Measurements from ENCODE around the gene RNF168.
"Not testable (repeated sequence)": the region's sequence is repeated elsewhere in the genome, so short reads cannot be mapped to it uniquely, and the experiment has no call there.

RNF168 gene, protein sequence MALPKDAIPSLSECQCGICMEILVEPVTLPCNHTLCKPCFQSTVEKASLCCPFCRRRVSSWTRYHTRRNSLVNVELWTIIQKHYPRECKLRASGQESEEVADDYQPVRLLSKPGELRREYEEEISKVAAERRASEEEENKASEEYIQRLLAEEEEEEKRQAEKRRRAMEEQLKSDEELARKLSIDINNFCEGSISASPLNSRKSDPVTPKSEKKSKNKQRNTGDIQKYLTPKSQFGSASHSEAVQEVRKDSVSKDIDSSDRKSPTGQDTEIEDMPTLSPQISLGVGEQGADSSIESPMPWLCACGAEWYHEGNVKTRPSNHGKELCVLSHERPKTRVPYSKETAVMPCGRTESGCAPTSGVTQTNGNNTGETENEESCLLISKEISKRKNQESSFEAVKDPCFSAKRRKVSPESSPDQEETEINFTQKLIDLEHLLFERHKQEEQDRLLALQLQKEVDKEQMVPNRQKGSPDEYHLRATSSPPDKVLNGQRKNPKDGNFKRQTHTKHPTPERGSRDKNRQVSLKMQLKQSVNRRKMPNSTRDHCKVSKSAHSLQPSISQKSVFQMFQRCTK

DNA sequence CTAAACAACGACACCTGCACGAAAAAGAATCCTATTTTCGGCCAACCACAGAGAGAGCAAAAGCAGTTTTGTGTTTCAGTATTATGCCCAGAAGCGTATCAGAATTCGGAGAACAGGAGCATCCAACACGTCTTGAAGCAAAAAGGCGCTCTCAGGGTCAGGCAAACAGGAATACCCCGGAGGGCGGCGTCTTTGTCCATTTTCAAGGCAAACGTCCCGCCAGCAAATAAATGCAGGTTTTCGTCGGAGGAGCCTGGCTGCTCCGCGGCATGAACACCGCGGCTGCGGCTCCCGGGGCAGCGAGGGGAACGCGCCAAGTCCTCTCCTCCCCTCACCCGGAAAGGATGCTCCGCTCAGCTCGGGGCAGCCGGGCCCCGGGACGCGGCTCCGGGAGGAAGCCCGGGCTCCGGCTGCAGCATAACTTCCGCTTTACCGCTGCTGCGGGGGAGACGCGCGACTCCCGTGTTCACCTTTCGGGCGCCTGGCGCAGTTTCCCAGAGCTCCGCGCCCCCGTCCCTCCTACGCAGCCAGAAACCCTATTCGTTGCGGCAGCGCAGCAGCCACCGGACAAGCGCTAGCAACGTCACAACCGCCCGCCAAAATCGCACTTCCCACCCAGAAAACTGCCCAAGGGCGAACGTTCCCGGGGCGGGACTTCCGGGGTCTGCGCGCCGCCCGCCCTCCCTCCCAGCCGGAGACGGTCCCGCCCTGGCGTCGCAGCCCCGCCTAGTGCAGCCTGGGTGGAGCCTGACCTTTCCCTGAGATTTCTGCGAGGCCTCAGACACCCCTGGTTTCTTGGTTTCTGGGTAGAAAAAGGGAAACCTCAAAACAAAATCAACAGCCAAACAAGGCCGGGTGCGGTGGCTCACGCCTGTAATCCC, at the start of gene RNF168:
Gene RNF168 (minus strand): TSS at position 573 of the 881 bp plus-strand sequence. CDS start 595 bp downstream, outside the sequence.
- DNase-seq (ENCODE audit: low read depth in 2 of 2, low spot score in 1 of 2): peak; percentile 67 to 81

DNA sequence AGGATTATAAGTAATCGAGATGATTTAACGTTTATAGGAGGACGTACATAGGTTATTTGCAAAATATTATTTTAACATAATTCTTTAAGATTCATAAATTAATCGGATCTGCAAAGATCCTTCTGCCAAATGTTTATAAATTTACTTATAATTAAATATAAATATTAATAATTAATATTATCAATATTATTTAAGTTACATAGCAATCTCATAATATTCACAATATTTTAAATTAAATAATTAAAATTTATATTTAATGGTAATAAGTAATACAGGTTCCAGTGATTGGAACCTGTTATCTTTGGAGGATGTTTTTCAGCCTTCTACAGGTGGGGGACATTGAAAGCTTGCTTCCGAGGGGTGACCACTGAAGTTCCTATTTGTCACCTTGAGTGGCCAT, 48.7 kb upstream of the RNF168 start:
- DNase-seq (ENCODE audit: low read depth in 2 of 2, low spot score in 1 of 2): no peak

DNA sequence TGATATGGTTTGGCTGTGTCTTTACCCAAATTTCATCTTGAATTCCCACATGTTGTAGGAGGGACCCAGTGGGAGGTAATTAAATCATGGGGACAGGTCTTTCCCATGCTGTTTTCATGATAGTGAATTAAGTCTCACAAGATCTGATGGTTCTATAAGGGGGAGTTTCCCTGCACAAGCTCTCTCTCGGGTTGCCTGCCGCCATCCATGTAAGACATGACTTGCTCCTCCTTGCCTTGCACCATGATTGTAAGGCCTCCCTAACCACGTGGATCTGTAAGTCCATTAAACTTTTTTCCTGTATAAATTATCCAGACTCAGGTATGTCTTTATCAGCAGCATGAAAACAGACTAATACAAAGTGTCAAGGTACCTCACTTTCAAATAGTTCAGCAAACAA, 46.6 kb upstream of the RNF168 start:
- DNase-seq (ENCODE audit: low read depth in 2 of 2, low spot score in 1 of 2): not testable (repeated sequence)

DNA sequence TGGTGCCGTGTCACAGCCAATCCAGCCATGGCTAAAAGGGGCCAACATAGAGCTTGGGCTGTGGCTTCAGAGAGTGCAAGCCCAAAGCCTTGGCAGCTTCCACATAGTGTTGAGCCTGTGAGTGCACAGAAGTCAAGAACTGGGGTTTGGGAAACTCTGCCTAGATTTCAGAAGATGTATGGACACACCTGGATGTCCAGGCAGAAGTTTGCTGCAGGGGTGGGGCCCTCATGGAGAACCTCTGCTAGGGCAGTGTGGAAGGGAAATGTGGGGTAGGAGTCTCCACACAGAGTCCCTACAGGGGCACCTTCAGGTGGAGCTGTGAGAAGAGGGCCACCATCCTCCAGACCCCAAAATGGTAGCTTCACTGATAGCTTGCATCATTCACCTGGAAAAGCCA, 45.7 kb upstream of the RNF168 start:
- DNase-seq (ENCODE audit: low read depth in 2 of 2, low spot score in 1 of 2): not testable (repeated sequence)

DNA sequence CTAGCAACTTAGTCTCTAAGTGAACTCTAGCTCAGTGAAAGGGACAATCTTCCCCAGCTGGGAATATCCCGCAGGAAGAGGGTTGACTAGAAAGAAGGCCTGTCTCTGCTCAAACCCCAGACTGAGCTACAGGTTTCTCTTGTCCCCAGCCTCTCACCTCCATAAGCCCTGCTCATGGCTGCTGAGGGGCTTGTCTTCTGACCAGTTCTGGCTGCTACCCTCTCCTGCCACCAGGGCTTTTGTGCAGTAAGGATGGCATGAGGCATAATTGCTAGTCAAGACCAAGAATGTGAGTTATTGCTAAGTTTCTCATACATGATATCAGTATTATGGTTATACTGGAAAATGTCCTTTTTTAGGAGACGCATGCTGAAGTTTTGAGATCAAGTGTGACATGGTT, 43.5 kb upstream of the RNF168 start:
- DNase-seq (ENCODE audit: low read depth in 2 of 2, low spot score in 1 of 2): no peak

DNA sequence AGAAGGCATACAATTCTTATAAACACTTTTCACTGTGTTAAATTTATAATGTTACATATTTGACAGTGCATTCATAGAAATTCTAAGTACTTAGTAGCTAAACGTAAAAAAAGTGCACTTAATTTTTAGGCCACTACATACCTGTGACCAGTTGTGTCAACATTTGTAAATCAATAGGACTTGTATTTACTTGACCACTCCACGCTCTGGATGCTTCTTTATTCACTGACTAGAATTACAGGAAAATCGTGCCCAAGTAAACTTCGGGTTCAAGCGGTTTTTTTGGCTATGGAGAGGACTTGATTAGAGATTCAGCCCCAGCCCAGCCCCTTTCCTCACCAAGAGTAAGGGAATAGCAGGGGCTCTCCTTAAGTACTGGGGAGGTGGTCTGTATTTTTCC, 43.0 kb upstream of the RNF168 start:
- no peak for DNase-seq (ENCODE audit: low read depth in 2 of 2, low spot score in 1 of 2)

DNA sequence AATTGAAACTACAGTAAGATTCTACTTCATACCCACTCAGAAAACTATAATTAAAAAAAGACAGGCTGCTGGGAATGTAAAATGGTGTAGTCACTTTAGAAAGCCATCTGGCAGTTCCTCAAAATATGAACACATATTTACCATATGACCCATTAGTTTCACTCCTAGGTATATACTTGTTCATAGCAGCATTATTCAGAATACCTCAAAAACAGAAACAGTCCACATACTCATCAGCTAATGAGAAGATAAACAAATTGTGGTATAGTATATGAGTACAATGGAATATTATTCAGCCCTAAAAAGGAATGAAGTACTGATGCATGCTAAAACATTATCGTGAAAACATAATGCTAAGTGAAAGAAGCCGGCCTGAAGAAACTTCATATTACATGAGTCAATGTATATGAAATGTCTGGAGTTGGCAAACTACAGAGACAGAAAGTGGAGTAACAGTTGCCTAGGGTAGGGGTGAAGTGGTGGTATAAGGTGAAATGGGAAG, 41.0 kb upstream of the RNF168 start:
- DNase-seq (ENCODE audit: low read depth in 2 of 2, low spot score in 1 of 2): no peak

DNA sequence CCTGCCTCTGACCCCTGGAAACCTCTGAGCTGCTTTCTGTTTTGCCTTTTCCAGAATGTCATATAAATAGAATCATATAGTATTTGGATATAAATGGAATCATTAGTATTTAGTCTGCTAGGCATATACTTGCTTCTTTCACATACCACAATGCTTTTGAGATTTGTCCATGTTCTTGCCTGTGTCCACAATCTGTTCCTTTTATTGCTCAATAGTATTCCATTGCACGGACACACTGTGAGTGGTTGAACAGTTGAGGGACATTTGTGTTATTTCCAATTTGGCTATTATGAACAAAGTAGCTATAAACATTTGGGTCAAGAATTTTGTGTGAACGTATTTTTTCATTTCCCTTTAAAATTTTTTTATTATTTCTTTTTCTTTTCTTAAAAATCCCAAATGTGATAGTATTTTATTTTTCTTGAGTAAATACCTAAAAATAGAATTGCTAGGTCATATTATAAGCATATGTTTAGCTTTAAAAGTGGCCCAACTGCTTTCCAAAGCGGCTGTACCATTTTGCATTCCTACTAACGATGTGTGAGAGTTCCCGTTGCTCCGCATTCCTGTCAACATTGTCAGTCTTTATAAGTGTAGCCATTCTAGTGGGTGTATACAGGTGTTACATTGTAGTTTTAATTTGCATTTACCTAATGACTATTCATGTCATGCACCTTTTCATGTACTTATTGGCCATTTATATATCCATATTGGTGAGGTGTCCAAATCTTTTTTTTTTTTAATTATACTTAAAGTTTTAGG, 38.3 kb upstream of the RNF168 start:
- DNase-seq (ENCODE audit: low read depth in 2 of 2, low spot score in 1 of 2): no peak

DNA sequence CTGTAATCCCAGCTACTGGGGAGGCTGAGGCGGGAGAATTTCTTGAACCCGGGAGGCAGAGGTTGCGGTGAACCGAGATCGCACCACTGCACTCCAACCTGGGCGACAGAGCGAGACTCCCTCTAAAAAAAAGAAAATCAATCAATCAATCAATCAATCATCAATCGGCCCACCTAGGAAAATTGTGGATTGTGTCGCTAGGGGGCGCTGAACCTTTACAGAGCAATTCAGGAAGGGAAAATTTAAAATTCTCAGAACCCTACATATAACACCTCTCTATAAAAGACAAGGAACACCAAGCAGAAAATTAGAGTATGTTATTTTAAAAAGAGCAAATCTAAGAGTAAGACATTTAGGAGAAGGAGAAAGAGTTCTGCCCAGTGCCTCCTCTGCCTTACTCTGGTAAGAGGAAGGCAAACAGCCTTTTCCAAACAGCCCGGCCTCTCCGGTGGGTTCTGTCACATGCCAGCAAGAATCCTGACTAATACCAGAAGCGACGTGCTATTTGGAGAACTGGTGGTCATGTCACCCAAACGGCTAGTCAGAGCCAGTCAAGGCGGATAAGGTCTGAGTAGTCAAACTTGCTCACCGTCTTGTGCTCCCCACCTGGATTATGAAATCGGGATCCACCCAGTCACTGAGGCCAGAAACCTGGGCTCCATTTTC, 33.9 kb upstream of the RNF168 start:
- DNase-seq (ENCODE audit: low read depth in 2 of 2, low spot score in 1 of 2): peak; percentile 28 to 41

DNA sequence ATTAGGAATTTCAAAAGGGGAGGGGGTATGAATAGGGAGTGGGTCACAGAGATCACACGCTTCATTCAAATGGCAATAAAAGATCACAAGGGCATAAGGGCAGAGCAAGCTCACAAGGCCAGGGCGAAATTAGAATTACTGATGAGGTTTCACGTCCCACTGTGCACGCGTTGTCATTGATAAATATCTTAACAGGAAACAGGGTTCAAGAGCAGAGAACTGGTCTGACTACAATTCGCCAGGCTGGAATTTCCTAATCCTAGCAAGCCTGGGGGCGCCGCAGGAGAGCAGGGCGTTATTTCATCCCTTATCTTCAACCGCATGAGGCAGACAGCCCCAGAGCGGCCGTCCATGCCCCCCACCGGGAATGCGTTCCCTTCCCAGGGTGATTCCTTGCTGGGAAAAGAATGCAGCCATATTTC, 29.7 kb upstream of the RNF168 start:
- DNase-seq (ENCODE audit: low read depth in 2 of 2, low spot score in 1 of 2): no peak

DNA sequence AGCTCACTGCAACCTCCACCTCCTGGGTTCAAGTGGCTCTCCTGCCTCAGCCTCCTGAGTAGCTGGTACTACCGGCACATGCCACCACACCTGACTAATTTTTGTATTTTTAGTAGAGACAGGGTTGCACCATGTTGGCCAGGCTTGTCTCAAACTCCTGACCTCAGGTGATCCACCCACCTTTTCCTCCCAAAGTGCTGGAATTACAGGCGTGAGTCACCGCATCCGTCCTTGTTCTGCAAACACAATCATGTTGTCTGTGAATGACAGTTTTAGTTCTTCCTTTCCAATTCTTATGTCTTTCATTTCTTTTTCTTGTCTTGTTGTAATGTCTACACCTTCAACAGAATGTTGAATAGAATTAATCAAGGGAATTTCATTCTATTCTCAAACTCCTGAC, 27.9 kb upstream of the RNF168 start:
- DNase-seq (ENCODE audit: low read depth in 2 of 2, low spot score in 1 of 2): no peak

DNA sequence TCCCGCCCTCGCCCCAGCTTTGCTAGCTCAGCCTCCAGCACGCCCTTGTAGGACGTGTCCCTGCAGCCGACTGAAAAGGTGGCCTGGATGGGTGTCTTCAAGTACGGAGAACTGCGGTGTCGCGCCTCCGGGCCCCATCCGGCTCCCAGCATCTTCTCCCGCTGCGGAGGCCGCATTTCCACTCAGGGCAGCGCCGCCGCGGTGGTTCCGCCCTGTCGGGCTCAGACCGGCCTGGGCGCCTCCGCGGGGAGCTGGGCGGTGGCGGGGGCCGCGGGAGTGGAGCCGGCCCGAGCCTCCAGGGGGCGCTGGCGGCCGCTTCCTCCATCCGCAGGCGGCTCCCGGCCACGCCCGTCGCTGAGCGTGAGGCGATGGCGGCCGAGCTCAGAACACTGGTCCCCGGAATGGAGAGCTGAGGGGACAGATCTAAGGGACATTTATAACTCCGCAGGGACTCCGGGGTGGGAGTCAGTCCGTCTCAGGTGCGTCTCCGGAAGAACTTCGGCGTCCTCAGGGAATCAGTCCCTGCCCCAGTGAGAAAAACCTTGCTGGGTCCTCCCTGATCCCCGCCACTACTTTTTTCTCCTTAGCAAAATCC, 25.2 kb upstream of the RNF168 start:
- DNase-seq (ENCODE audit: low read depth in 2 of 2, low spot score in 1 of 2): peak; percentile 36 to 65

DNA sequence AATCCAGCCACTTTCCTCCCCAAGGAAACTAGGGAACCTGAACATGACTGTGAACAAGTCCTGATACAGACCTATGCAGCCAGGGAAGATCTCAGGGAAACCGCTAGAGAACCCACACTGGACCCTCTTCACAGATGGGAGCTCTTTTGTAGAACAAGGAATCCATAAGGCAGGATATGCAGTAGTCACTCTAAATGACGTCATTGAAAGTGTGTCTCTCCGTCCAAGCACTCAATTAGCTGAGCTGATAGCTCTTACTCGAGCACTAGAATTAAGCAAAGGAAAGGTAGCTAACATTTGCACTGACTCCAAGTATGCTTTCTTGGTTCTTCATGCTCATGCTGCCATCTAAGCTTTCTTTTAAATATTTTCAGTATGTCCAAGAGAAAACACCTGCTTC, 21.6 kb upstream of the RNF168 start:
- no peak for DNase-seq (ENCODE audit: low read depth in 2 of 2, low spot score in 1 of 2)

DNA sequence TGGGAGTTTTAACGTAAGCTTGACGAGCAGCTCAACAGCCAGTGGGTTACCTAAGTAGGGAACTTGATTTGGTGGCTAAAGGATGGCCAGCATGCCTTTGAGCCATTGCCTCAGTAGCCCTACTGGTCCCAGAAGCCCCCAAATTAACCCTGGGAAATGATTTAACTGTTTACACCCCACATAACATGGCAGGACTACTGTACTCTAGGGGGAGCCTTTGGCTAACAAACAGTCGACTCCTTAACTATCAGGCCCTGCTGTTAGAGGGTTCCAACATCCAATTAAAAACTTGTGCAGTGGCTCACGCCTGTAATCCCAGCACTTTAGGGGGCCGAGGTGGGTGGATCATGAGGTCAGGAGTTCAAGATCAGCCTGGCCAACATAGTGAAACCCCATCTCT, 21.0 kb upstream of the RNF168 start:
- no peak for DNase-seq (ENCODE audit: low read depth in 2 of 2, low spot score in 1 of 2)

DNA sequence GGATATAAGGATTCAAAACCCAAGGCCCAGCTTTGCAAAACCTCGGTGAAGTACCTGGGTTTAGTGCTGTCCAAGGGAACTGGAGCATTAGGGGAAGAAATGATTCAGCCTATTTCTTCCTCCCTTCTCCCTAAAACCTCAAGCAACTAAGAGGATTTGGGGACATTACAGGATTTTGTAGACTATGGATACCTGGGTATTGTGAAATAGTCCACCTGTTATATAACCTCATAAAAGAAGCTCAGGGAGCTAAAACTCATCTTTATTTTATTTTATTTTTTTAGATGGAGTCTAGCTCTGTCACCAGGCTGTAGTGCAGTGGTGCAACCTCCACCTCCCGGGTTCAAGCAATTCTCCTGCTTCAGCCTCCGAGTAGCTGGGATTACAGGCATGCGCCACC, 20.3 kb upstream of the RNF168 start:
- DNase-seq (ENCODE audit: low read depth in 2 of 2, low spot score in 1 of 2): no peak

DNA sequence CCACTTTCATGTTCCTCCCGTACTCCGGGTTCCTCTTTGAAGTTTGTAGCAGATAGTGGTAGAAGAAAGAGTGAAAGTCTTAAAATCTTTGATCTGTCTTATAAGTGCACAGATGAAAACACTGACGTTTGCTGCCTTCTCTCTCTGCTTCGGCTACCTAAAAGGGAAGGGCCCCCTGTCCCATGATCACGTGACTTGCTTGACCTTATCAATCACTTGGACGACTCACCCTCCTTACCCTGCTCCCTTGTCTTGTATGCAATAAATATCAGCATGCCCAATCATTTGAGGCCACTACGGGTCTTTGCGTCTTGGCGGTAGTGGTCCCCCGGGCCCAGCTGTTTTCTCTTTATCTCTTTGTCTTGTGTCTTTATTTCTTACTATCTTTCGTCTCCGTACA, 17.7 kb upstream of the RNF168 start:
- not testable (repeated sequence) for DNase-seq (ENCODE audit: low read depth in 2 of 2, low spot score in 1 of 2)

DNA sequence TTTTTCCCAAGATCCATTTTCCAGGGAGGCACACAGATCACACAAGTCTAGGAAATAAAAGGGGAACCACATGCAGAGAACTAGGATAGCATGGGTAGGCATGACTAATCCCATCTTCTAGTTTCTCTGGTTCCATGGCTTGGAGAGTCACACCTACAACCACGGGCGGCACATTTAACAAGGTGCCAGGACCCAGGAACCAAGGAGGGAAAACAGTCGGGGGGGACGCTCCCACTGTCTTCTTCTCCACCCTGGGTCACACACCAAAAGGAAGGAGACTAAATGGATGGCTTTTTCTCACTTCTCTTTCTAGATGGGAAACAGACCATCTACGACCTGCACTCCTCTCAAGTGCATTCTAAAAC, 16.1 kb upstream of the RNF168 start:
- DNase-seq (ENCODE audit: low read depth in 2 of 2, low spot score in 1 of 2): no peak

DNA sequence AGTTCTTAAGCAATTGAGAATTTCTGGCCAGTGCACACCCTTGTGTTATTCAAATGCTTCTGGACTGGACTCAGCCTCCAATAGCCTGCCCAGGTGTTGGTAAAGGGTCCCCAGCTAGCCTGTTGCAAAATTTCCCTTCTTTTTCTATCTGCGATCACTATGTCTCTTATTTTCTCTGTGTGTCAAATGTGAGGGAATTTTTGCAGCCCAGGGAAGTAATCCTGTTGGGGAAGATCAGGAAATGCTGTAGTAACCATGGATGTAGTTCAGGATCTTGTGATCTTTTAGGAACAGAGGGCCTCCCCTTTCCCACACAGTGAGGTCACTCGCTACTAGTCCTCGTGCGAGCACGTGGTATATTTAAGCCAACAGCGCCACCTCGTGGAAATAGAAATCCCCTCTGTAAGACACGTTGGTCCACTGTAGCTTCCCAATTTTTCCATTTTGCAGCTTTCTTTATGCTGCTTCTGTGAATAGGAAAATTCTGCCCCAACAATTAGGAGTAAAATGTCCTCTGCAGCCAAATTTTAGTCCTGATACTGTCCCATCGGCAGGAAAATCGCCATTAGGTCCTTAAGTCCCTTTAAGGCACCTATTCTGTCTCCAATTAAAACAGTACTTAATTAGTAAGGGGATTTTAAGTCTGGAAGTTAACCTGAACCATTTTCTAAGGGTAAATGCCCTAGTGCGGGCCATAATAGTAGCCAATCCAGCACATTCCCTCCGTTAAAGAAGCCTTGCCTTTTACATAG, 15.6 kb upstream of the RNF168 start:
- DNase-seq (ENCODE audit: low read depth in 2 of 2, low spot score in 1 of 2): peak; percentile 13 to 40

DNA sequence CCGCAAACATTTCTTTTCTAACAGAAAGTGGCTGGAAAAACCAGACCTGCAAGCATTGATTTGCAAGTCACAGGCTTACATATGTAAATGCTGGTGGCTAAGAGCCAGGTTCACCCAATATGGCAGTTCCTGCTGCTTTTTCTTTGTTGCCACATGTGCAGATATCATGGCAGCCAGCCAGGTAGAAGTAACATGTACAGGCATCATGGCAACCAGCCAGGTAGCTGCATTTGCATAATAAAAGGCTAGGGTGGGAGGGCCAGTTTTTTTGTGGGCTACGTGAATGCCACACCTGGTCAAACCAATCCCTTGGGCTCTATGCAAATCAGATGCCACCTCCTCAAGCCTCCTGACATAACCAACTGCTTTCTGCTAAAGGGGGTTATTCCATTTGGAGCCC, 14.4 kb upstream of the RNF168 start:
- no peak for DNase-seq (ENCODE audit: low read depth in 2 of 2, low spot score in 1 of 2)
